Ramos (cell line): ENCODE measurements around the gene BCAM.
"Not testable (repeated sequence)": the region's sequence is repeated elsewhere in the genome, so short reads cannot be mapped to it uniquely, and the experiment has no call there.

Experiments used
- in situ Hi-C: fragments of 300-500 bp; cut with MboI; formaldehyde crosslinking; loops from one replicate; pipeline ENCODE4 v1.14.3; 2022; ENCODE audit warnings: low sequenced_read_pairs; ENCODE audit not compliant: unreplicated experiment

BCAM gene

DNA sequence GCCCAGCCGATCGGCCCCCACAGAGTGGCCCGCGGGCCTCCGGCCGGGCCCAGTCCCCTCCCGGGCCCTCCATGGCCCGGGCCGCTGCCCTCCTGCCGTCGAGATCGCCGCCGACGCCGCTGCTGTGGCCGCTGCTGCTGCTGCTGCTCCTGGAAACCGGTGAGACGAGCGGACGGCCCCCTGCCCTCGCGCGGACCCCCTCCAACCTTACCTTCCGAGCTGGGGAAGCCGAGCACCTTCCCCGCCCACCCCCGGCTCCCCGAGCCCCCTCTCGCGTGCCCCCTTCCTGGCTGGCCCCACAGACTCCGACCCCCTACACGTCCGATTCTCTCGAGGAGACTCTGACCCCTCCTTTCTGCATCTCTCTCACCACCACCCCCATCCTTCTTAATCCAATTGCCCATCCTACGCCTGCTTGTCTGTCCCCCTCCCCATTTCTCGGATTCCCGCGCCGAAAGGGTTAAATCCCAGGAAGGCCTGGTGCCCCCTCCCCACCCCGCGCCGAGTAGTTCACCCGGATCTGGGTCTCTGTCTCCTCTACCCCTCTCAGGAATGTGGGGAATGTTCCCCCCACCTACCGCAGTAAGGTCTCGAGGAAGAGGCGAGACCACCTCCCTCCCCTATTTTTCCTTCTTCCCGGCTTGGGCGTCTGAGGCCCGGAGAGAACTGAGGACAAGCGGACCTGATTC lies 37.7 kb downstream of the BCAM start:
- in situ Hi-C loops = no loop called here

DNA sequence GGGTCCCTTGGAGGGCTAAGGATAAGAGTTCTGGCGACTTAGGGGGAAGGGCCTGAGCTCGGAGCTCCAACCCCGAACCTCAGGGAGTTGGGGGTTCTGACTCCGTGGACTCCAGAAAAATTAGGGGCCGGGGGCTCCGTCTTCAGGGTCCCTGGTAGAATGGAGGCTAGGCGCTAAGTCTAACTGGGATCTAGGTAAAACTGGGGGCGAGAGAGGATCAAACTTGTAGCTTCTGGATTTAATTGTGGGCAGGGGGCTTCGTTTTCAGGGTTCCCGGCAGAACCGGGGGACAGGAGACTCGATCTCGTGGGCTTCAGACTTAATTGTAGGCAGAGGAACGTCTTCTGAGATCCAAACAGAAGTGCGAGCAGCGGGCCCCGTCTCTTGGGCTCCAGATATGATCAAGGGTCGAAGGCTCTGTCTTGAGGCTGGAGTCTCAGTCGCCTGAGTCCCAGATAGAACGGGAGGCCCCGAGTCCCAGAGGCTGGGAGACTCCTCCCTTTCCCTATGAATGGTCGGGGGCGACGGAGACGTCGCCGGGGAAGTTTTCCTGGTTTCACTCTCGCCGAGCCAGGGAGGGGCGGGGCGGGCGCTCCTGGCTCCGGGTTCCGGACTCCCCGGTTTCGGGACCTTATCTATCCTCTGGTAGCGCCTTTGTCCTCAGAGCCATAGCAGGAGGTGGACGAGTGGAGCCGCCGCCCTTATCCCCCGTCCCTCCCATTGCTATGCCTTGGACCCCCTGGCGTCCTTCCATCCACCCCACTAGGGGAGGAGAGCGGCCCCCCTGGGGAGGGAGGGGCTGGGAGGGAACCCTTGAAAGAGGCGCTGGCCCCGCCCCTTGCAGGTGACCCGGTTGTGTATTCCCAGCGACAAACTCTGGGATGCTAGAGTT lies 38.5 kb downstream of the BCAM start:
- in situ Hi-C loops = no loop called here

DNA sequence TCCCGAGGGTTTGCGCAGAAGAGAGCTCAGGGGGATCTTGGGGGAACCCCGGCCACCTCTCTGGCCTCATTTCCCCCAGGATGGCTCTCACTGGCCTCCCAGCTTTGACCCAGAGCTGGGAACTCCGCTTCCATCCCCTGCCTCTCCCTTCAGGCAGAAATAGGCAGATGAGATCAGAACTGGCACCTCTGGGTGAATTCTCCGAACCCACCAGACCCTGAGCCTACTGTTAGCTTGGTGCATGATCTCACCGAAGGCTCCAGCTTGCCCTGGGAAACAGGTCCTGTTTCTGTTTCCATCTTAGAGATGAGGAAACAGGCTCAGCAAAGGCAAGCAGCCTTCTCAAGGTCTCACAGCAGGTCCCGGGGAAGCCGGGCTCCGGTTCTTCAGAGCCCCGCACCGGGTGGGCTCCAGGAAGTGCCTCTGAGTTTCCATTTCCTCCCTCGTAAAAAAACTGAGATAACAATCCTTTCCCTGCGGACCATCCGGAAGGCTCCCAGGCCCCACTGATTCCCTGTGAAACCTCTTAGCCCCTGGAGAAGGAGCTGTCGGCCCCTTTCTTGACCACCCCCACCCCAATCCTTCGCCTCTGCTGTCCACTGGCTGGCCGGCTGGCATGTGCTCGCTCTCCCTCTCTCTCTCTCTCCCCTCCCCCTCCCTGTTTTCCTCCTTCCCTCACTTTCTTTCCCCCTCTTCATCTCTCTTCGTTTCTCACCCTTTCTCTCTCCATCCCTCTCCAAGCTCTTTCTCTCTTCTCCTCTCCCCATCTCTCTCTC lies 39.3 kb downstream of the BCAM start:
- in situ Hi-C loops = no loop called here

DNA sequence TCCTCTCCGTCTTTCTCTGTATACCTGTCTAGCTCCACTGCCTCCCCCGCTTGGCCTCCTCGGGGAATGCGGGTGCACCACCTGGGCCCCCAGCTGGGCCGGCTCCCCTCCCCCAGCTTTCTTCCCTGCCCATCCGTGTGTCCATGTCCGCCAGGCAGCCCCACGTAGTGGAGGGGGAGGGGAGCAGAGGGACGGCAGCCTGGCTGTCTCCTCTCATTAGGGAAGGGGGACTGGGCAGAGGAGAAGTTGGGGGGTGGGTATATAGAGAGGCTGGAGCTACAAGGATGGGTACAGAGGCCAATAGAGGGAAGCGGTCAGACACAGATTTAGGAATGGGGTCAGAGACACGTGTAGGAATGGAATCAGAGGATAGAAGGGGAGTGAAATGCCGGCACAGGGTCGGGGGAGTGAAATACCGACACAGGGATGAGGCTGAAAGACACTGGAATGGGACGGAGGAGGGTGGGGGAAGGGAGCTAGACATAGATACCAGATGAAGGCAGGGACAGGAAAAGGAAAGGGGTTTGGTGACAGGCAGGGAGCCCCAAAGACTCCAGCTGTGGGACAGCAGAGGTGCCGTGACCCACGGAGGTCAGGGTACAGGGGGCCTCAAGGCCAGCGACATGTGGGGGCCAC lies 40.0 kb downstream of the BCAM start:
- in situ Hi-C loops = no loop called here

DNA sequence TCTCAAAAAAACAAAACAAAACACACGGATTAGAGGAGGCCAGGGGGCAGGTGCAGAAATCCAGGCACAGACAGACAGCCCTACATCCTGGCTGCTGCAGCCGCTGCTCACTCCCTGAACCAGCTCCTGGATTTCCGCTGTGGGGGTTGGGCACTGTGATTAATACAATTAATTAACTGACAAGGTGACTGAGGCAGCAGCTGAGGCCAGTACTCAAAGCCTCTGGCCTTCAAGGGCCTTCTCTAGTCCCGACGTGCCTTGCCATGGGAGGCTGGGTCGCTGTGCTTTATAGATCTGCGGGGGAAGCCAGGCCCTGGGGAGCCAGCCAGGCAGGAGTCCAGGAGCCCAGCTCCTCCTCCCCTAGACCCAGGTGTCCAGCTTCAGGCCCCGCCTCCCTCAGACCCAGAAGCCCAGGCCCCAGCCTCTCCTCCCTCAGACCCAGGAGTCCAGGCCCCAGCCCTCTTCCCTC lies 41.8 kb downstream of the BCAM start:
- in situ Hi-C loops = no loop called here

DNA sequence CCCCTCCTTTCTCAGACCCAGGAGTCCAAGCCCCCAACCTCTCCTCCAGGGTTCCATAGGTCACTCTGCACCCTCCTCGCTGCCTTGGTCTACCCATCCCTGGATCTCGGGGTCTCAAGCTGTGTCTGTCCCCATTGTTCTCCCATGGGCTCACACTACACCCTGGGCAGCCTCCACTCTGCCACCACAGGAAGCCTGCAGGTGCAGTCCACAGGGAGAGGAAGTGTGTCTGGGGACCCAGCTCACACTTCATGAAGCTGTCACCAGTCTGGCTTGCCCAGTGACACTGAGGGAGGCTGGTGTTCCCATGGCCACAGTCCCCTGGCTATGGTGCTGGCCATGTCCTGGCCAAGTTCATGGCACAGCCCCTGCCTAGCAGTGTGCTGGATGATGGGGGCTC lies 42.5 kb downstream of the BCAM start:
- in situ Hi-C loops = no loop called here

DNA sequence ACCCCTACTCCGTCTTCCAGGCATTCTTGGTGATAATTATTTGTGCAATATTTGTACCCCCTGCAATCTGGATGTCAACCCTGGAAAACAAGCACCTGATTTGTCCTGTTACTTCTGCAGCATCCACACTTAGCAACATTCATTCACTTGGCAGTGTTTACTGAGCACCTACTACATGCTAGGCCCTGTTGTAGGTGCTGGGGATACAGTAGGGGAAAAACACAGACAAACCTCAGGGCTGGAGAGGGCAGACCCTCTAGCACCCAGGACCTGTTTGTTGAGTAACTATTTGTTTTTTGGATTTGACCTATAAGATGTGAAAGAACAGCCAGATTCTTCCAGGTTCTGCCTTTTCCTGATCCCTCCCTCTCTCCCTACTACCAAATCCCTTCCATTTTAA lies 46.7 kb downstream of the BCAM start:
- in situ Hi-C loops = no loop called here

DNA sequence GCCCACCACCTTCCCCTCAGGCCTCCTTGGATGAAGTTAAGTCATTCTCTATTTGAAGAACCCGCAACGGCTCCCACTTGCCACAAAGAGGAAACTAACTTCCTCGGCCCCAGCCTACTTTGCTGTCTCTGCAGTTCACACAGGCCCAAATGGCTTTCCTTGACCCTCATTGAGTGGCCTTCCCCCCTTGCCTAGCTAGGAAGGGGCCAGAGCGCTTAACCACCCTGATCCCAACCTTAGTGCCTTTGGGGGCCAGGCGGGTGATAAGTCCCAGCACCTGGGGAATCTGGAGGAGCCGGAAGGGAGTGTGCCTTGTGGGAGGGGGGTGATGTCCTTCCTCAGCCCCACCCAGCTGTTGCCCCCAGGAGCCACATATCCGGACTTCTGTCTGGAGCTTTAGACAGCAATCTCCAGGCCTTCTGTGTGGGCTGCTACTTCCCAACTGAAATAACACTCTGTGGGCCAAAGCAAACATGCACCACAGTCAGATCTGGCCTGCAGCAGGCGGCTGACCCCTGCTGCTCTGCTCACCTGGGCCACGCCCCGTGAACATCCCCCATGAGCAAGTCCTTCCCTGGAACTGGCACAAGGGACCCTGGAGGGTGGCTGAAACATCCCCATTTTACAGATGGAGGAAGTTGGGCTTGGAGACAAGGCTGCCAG lies 47.6 kb downstream of the BCAM start:
- in situ Hi-C loops = no loop called here

DNA sequence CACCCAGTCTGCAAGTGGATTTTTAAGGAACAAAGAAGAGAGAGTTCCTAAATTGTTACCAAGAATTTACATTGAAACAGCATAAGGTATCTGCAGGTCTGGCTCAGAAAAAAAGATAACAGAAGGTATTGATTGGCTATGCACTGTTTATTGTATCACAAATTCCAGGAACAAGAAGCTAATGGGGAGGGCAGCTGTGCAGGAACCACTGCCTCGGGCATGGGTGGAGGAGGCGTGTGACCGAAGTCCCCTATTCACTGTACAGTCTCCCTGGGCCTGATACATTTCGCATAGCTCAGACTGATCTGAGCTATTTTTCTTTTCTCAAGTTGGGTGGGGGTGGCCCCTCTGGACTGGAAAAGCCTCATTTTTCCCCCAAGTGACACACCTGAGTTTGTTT lies 48.9 kb downstream of the BCAM start:
- in situ Hi-C loops = no loop called here

DNA sequence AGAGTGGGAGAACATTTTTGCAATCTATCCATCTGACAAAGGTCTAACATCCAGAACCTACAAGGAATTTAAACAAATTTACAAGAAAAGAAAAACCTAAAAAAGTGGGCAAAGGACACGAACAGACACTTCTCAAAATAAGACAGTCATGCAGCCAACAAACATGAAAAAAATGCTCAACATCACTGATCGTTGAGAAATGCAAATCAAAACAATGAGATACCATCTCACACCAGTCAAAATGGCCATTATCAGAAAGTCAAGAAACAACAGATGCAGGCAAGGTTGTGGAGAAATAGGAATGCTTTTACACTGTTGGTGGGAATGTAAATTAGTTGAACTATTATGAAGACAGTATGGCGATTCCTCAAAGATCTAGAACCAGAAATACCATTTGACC lies 52.7 kb downstream of the BCAM start:
- in situ Hi-C loops = not testable (repeated sequence)

DNA sequence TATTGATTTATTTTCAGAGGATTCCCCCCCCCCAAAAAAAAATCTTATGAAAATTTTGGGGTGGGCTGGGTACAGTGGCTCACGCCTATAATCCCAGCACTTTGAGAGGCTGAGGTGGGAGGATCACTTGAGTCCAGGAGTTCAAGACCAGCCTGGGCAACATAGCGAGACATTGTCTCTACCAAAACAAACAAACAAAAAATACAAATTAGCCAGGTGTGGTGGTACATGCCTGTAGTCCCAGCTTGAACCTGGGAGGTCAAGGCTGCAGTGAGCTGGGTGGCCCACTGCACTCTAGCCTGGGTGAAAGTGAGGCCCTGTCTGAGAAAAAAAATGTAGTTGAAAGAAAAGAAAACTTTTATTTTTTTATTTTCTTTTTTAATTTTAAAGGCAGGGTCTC lies 55.1 kb downstream of the BCAM start:
- in situ Hi-C loops = no loop called here

DNA sequence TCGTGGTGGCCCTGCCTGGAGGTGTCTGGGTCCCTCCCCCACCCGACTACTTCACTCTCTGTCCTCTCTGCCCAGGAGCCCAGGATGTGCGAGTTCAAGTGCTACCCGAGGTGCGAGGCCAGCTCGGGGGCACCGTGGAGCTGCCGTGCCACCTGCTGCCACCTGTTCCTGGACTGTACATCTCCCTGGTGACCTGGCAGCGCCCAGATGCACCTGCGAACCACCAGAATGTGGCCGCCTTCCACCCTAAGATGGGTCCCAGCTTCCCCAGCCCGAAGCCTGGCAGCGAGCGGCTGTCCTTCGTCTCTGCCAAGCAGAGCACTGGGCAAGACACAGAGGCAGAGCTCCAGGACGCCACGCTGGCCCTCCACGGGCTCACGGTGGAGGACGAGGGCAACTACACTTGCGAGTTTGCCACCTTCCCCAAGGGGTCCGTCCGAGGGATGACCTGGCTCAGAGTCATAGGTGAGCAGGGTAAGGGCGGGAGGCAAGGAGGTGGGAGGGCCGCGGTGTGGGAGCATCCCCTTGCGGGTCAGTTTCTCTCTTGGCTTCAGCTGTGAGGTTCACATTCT lies 56.4 kb downstream of the BCAM start:
- in situ Hi-C loops = no loop called here

DNA sequence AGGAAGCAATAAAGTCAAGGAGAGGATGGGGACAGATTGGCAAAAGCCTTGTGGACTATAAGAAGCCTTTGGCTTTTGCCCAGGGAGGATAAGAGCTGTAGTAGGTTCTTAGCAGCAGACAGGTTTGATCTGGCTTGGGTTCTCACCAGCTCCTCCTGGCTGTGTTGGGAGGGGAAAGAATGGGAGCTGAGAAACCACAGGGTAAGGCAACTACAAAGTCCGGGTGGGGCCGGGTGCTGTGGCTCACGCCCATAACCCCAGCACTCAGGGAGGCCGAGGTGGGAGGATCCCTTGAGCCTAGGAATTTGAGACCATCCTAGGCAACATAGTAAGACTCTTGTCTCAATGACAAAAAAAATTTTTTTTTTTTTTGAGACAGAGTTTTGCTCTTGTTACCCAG lies 57.8 kb downstream of the BCAM start:
- in situ Hi-C loops = no loop called here

DNA sequence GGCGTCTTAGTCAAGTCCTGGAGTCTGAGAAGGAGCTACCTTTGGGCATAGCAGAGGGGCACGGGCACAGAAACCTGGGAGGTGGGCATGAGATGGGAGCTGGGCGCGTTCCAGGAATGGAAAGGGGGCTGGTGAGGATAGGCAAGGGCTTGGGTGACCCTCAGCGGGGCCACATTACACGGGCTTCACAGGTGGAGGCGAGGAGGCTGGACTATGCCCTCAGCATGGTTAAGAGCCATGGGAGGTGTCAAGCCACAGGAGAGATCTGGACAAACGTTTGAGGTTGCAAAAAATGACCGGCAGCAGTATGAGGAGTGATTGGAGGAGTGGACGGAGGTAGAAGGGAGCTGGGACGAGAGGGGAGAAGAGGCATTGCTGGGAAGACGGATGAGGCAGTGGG lies 58.7 kb downstream of the BCAM start:
- in situ Hi-C loops = no loop called here

DNA sequence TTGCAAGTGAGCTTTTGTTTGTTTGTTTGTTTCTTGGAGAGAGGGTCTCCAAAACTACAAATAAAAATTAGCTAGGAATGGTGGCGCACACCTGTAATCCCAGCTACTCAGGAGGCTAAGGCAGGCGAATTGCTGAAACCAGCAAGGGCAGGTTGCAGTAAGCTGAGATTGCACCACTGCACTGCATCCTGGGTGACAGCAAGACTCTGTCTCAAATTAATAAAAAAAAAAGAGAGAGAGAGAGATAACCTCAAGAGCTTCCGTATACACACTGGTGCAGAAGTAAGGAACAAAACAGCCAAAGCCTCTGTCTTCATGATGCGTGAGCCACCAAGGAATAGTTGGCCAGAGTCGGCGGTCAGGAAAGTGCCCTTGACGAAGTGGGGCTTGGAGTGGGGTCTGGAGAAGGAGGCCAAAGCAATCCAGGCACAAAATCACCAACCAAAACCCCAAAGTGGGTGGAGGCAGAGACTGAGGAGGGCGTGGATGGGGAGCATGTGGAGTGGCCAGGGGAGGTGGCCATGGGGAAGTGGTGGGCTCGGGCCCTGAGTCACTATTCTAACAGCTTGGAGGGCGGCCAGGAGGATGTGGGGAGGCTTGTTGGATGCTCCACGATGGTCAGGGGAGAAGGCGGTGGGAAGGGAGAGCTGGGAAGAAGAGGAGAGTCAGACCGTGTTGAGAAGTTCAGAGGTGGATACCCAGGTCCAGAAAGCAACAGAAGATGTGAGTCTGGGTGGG lies 61.0 kb downstream of the BCAM start:
- in situ Hi-C loops = no loop called here
